KMS-11 (cell line): ENCODE data around the gene GNRHR.

Experiments used
- H2AFZ ChIP-seq: fragments of 200-600 bp; sonication (generic); 2 replicates; pipeline ENCODE4 v1.6.1; 2016; ENCODE audit warnings: antibody characterized with exemption, mixed run types, low read depth
- H3K27ac ChIP-seq: fragments of 200-600 bp; sonication (generic); 2 replicates; pipeline ENCODE4 v1.6.1; 2016; ENCODE audit warnings: mild to moderate bottlenecking, mixed run types
- H3K27me3 ChIP-seq: fragments of 200-600 bp; sonication (generic); 2 replicates; pipeline ENCODE4 v1.6.1; 2017; ENCODE audit warnings: mild to moderate bottlenecking, low read depth, mixed run types, moderate library complexity; ENCODE audit not compliant: insufficient read depth
- H3K36me3 ChIP-seq: fragments of 200-600 bp; sonication (generic); 2 replicates; pipeline ENCODE4 v1.6.1; 2017; ENCODE audit warnings: mild to moderate bottlenecking, mixed run types; ENCODE audit not compliant: insufficient read depth
- H3K4me1 ChIP-seq: fragments of 200-600 bp; sonication (generic); 2 replicates; pipeline ENCODE4 v1.6.1; 2016; ENCODE audit warnings: mild to moderate bottlenecking, low read depth, mixed run types; ENCODE audit not compliant: poor library complexity, severe bottlenecking
- H3K4me2 ChIP-seq: fragments of 200-600 bp; sonication (generic); 2 replicates; pipeline ENCODE4 v1.7.0; 2016; ENCODE audit warnings: mild to moderate bottlenecking, mixed run types
- H3K4me3 ChIP-seq: fragments of 200-600 bp; sonication (generic); IDR thresholded peaks from 2 replicates; pipeline ENCODE4 v1.6.1; 2017; ENCODE audit warnings: low read depth, low read length, mixed read lengths; ENCODE audit not compliant: insufficient read depth
- H3K79me2 ChIP-seq: fragments of 200-600 bp; sonication (generic); 2 replicates; pipeline ENCODE4 v1.6.1; 2016; ENCODE audit warnings: low read depth, mixed run types; ENCODE audit not compliant: insufficient read depth
- H3K9ac ChIP-seq: fragments of 200-600 bp; sonication (generic); 2 replicates; pipeline ENCODE4 v1.6.1; 2016; ENCODE audit warnings: mild to moderate bottlenecking, mixed run types
- H4K20me1 ChIP-seq: fragments of 200-600 bp; sonication (generic); 2 replicates; pipeline ENCODE4 v1.6.1; 2016; ENCODE audit warnings: mild to moderate bottlenecking, mixed run types; ENCODE audit not compliant: insufficient read depth
- CTCF ChIP-seq: fragments of 200-600 bp; sonication (generic); conservative IDR thresholded peaks from 2 replicates; pipeline ENCODE4 v1.6.1; 2017; ENCODE audit warnings: low read depth, mild to moderate bottlenecking, antibody characterized with exemption, low read length, moderate library complexity, mixed read lengths

Gene GNRHR

GRCh38 chr4:67719953-67720617 lies 34.1 kb downstream of the GNRHR start:
- Histone ChIP-seq H2AFZ (no peak overlapping the region), H3K27ac (no peak overlapping the region), H3K27me3 (no peaks in the 10 kb centered on the region), H4K20me1 (no peaks in the 10 kb centered on the region), H3K79me2 (no peaks in the 10 kb centered on the region), H3K4me3 (no peak overlapping the region), H3K4me1 (no peaks in the 10 kb centered on the region), H3K36me3 (no peaks in the 10 kb centered on the region), H3K9ac (no peak overlapping the region), H3K4me2 (no peak overlapping the region)
- TF ChIP-seq CTCF = no peak

- TF ChIP-seq CTCF = no peak
- Histone ChIP-seq H3K9ac (no peak overlapping the region), H3K79me2 (no peaks in the 10 kb centered on the region)
Observed at GRCh38 chr4:67718848-67719247, 35.3 kb downstream of the GNRHR start.

GRCh38 chr4:67717586-67717985 lies 36.6 kb downstream of the GNRHR start:
- no peak for TF ChIP-seq CTCF
- no peaks in the 10 kb centered on the region for H3K79me2 ChIP-seq
- no peaks in the 10 kb centered on the region for H3K36me3 ChIP-seq
- H3K27ac ChIP-seq = no peak overlapping the region
- H4K20me1 ChIP-seq = no peaks in the 10 kb centered on the region
- no peak overlapping the region for H3K9ac ChIP-seq
- H3K4me2 ChIP-seq = no peak overlapping the region
- no peaks in the 10 kb centered on the region for H3K27me3 ChIP-seq
- H3K4me3 ChIP-seq = no peak overlapping the region
- peaks cover 10% of the 10 kb centered on the region for H3K4me1 ChIP-seq
- H2AFZ ChIP-seq = no peak overlapping the region

More at GRCh38 chr4:67718848-67719247, 35.3 kb downstream of the GNRHR start:
- no peaks in the 10 kb centered on the region for H3K36me3 ChIP-seq
- no peak overlapping the region for H2AFZ ChIP-seq
- H3K27ac ChIP-seq = no peak overlapping the region
- no peaks in the 10 kb centered on the region for H4K20me1 ChIP-seq
- H3K4me2 ChIP-seq = no peak overlapping the region
- H3K27me3 ChIP-seq = no peaks in the 10 kb centered on the region
- H3K4me1 ChIP-seq = peaks cover 7% of the 10 kb centered on the region
- no peak overlapping the region for H3K4me3 ChIP-seq

- Histone ChIP-seq H3K4me3 (no peak overlapping the region), H3K79me2 (no peaks in the 10 kb centered on the region), H4K20me1 (no peaks in the 10 kb centered on the region), H3K27me3 (no peaks in the 10 kb centered on the region), H3K4me1 (peaks cover 17% of the 10 kb centered on the region), H3K27ac (no peak overlapping the region), H2AFZ (no peak overlapping the region), H3K36me3 (no peaks in the 10 kb centered on the region), H3K9ac (no peak overlapping the region), H3K4me2 (no peak overlapping the region; the same call in 1 of the 2 replicates)
- TF ChIP-seq CTCF = no peak
Observed at GRCh38 chr4:67714955-67715354, 39.2 kb downstream of the GNRHR start.
